HFFc6 (cell line): ENCODE measurements around the gene HS3ST4. TPM values are rescaled to one million over a fixed set of nuclear protein-coding genes. Genes with fewer than 3 reads are reported as not detected.

Experiments used
- DNase-seq: peaks from one replicate; pipeline ENCODE4 v3.0.0-alpha.2; 2018
- H3K27ac Mint-ChIP-seq: 2 replicates; pipeline ENCODE4 v1.8.0; 2020; ENCODE audit warnings: mild to moderate bottlenecking, mixed read lengths
- H3K27me3 Mint-ChIP-seq: 2 replicates; pipeline ENCODE4 v1.8.0; 2021; ENCODE audit warnings: mild to moderate bottlenecking, moderate library complexity, mixed read lengths; ENCODE audit not compliant: insufficient read depth
- H3K36me3 Mint-ChIP-seq: 2 replicates; pipeline ENCODE4 v1.8.0; 2021; ENCODE audit warnings: low read depth, mixed read lengths
- H3K4me1 Mint-ChIP-seq: 2 replicates; pipeline ENCODE4 v1.8.0; 2020; ENCODE audit warnings: low read depth, mixed read lengths
- H3K4me3 Mint-ChIP-seq: 2 replicates; pipeline ENCODE4 v1.8.0; 2020; ENCODE audit warnings: mild to moderate bottlenecking, moderate library complexity, mixed read lengths
- H3K9me3 Mint-ChIP-seq: 2 replicates; pipeline ENCODE4 v1.8.0; 2020; ENCODE audit warnings: mild to moderate bottlenecking, mixed read lengths
- CTCF ChIP-seq: fragments of 200-600 bp; sonication (generic); IDR thresholded peaks from 2 replicates; pipeline ENCODE4 v1.5.0; 2021; ENCODE audit warnings: antibody characterized with exemption, mild to moderate bottlenecking
- total RNA-seq, 6 experiments: library from RNA; stranded (reverse); fragmentation: NEBNext Ultra II Directional; extraction: Animal tissue kit (Norgen Biotek cat#: 25700); gene quantifications; 2 replicates in 1 of 6; 3 replicates in 5 of 6; pipeline ENCODE4 v1.2.3, GENCODE V29; 2021

HS3ST4 gene
- total RNA-seq, 6 experiments from 2014 or later, result not detected

GRCh38 chr16:25835126-25835525, 143.4 kb downstream of the HS3ST4 start:
- no peak for TF ChIP-seq CTCF
- Mint-ChIP-seq H3K4me1 (peaks cover 5% of the 10 kb centered on the region; the same call in 1 of the 2 replicates), H3K9me3 (no peaks in the 10 kb centered on the region), H3K27me3 (peaks cover 3% of the 10 kb centered on the region; the same call in 1 of the 2 replicates), H3K4me3 (no peak overlapping the region), H3K27ac (no peak overlapping the region), H3K36me3 (no peaks in the 10 kb centered on the region)
- DNase-seq, result no peak

GRCh38 chr16:25838724-25839186, 147.0 kb downstream of the HS3ST4 start:
- Mint-ChIP-seq H3K27ac (no peak overlapping the region), H3K4me3 (peak overlapping the region; percentile 50), H3K36me3 (no peaks in the 10 kb centered on the region), H3K4me1 (peaks cover 5% of the 10 kb centered on the region; the same call in 1 of the 2 replicates), H3K27me3 (peaks cover 3% of the 10 kb centered on the region; the same call in 1 of the 2 replicates), H3K9me3 (no peaks in the 10 kb centered on the region)
- peak; percentile 42 for DNase-seq
- TF ChIP-seq CTCF, result peak; percentile 92

GRCh38 chr16:25841761-25842160, 150.0 kb downstream of the HS3ST4 start:
- DNase-seq, result no peak
- H3K4me1 Mint-ChIP-seq, result peaks cover 5% of the 10 kb centered on the region; the same call in 1 of the 2 replicates
- H3K4me3 Mint-ChIP-seq, result no peak overlapping the region
- TF ChIP-seq CTCF, result no peak
- no peaks in the 10 kb centered on the region for H3K36me3 Mint-ChIP-seq
- H3K9me3 Mint-ChIP-seq, result no peaks in the 10 kb centered on the region
- H3K27ac Mint-ChIP-seq, result no peak overlapping the region
- H3K27me3 Mint-ChIP-seq, result peaks cover 3% of the 10 kb centered on the region; the same call in 1 of the 2 replicates

GRCh38 chr16:25845901-25846300, 154.1 kb downstream of the HS3ST4 start:
- Mint-ChIP-seq H3K4me3 (no peak overlapping the region), H3K36me3 (no peaks in the 10 kb centered on the region), H3K27me3 (no peaks in the 10 kb centered on the region), H3K9me3 (no peaks in the 10 kb centered on the region), H3K27ac (no peak overlapping the region), H3K4me1 (no peaks in the 10 kb centered on the region)
- no peak for DNase-seq
- no peak for TF ChIP-seq CTCF

- no peaks in the 10 kb centered on the region; the same call in 1 of the 2 replicates for H3K27me3 Mint-ChIP-seq
- H3K4me1 Mint-ChIP-seq, result no peaks in the 10 kb centered on the region
- H3K27ac Mint-ChIP-seq, result no peak overlapping the region
- no peak overlapping the region for H3K4me3 Mint-ChIP-seq
- peaks cover 18% of the 10 kb centered on the region for H3K9me3 Mint-ChIP-seq
- H3K36me3 Mint-ChIP-seq, result no peaks in the 10 kb centered on the region
- no peak for TF ChIP-seq CTCF
- no peak for DNase-seq
Measured at GRCh38 chr16:25854141-25854540, 162.4 kb downstream of the HS3ST4 start.
